ENCODE data around the gene CD302. TPM values are rescaled to one million over a fixed set of nuclear protein-coding genes. Genes with fewer than 3 reads are reported as not detected.

CD302 gene
- total RNA-seq, 1 donor from 2014 or later = 1.1 TPM

GRCh38 chr2:159807183-159808031, 9.4 kb upstream of the CD302 start:
- Mint-ChIP-seq H3K9me3 (no peaks in the 10 kb centered on the region), H3K4me3 (no peak overlapping the region), H3K4me1 (no peaks in the 10 kb centered on the region), H3K27me3 (ENCODE audit: insufficient read depth, low read depth) (peaks cover 3% of the 10 kb centered on the region), H3K36me3 (no peaks in the 10 kb centered on the region), H3K27ac (no peak overlapping the region)
- peak; percentile 71 for DNase-seq (ENCODE audit: low spot score)
- Histone ChIP-seq H3K27me3 (no peaks in the 10 kb centered on the region), H3K4me2 (no peak overlapping the region), H3K9me3 (ENCODE audit: low read depth) (no peaks in the 10 kb centered on the region), H3K27ac (no peak overlapping the region), H3K9ac (no peak overlapping the region), H3K4me1 (no peaks in the 10 kb centered on the region), H3F3A (ENCODE audit: low read depth) (no peaks in the 10 kb centered on the region), H3K36me3 (no peaks in the 10 kb centered on the region), H3K4me3 (no peak overlapping the region), H4K20me1 (ENCODE audit: low read depth) (no peaks in the 10 kb centered on the region), H2AFZ (replicated peaks) (peak overlapping the region; percentile 11), H3K79me2 (ENCODE audit: low read depth) (no peaks in the 10 kb centered on the region)
- TF ChIP-seq EZH2 (IDR thresholded peaks at IDR 0.05) = no peak
- peak; percentile 91 for TF ChIP-seq CTCF (IDR thresholded peaks at IDR 0.05)

DNA sequence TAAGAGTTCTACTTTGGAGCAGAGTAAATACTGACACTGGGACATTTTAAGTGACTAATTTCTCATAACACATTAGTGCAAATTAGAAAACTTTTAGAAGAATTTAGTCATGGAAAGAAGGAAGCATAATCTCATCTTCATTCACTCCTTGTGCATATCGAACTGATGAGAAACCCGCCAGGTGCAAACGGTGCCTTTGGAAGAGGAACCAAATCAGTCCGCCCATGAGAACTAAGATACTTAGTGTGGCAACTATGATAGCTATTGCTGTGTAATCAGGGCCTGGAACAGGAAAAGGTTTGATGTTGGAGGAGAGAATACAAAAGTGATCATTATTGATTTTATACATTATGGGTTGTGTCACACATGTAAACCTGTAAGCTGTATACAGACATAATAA, 6.9 kb upstream of the CD302 start:
- Histone ChIP-seq H3K4me1 (no peaks in the 10 kb centered on the region), H3K4me2 (no peak overlapping the region), H3K27me3 (peaks cover 11% of the 10 kb centered on the region), H3K9ac (no peak overlapping the region), H3K79me2 (ENCODE audit: low read depth) (no peaks in the 10 kb centered on the region), H3K4me3 (no peak overlapping the region), H4K20me1 (ENCODE audit: low read depth) (no peaks in the 10 kb centered on the region), H3K36me3 (no peaks in the 10 kb centered on the region), H3K27ac (no peak overlapping the region), H3K9me3 (ENCODE audit: low read depth) (no peaks in the 10 kb centered on the region), H3F3A (ENCODE audit: low read depth) (no peaks in the 10 kb centered on the region), H2AFZ (replicated peaks) (no peak overlapping the region)
- Mint-ChIP-seq H3K4me3 (no peak overlapping the region), H3K9me3 (no peaks in the 10 kb centered on the region), H3K27ac (no peak overlapping the region), H3K36me3 (no peaks in the 10 kb centered on the region), H3K27me3 (ENCODE audit: insufficient read depth, low read depth) (peaks cover 3% of the 10 kb centered on the region), H3K4me1 (no peaks in the 10 kb centered on the region)
- DNase-seq (ENCODE audit: low spot score) = no peak
- no peak for TF ChIP-seq CTCF (IDR thresholded peaks at IDR 0.05)
- no peak for TF ChIP-seq EZH2phosphoT487 (IDR thresholded peaks at IDR 0.05)
- no peak for TF ChIP-seq EZH2 (IDR thresholded peaks at IDR 0.05)

- no peaks in the 10 kb centered on the region for H3K4me1 ChIP-seq
- peaks cover 7% of the 10 kb centered on the region for H3F3A ChIP-seq (ENCODE audit: low read depth)
- Mint-ChIP-seq H3K27me3 (ENCODE audit: insufficient read depth, low read depth) (peaks cover 14% of the 10 kb centered on the region), H3K9me3 (no peaks in the 10 kb centered on the region), H3K36me3 (no peaks in the 10 kb centered on the region), H3K4me1 (peaks cover 4% of the 10 kb centered on the region), H3K27ac (no peak overlapping the region), H3K4me3 (no peak overlapping the region)
- H3K36me3 ChIP-seq = no peaks in the 10 kb centered on the region
- H3K27ac ChIP-seq = no peak overlapping the region
- no peak overlapping the region for H3K9ac ChIP-seq
- no peaks in the 10 kb centered on the region for H3K79me2 ChIP-seq (ENCODE audit: low read depth)
- H2AFZ ChIP-seq (replicated peaks) = no peak overlapping the region
- H3K4me2 ChIP-seq = no peak overlapping the region
- peaks cover 26% of the 10 kb centered on the region for H3K27me3 ChIP-seq
- H4K20me1 ChIP-seq (ENCODE audit: low read depth) = no peaks in the 10 kb centered on the region
- DNase-seq (ENCODE audit: low spot score) = no peak
- no peaks in the 10 kb centered on the region for H3K9me3 ChIP-seq (ENCODE audit: low read depth)
- TF ChIP-seq EZH2phosphoT487 (IDR thresholded peaks at IDR 0.05) = no peak
- no peak for TF ChIP-seq EZH2 (IDR thresholded peaks at IDR 0.05)
- no peak overlapping the region for H3K4me3 ChIP-seq
Observed at GRCh38 chr2:159803235-159803962, 5.4 kb upstream of the CD302 start.
